ENCODE results near the gene SPATA16. TPM values are rescaled to one million over a fixed set of nuclear protein-coding genes. Genes with fewer than 3 reads are reported as not detected.
"Not testable (repeated sequence)": the region's sequence is repeated elsewhere in the genome, so short reads cannot be mapped to it uniquely, and the experiment has no call there.

SPATA16 gene
- total RNA-seq, 1 experiment from 2014 or later, result not detected

DNA sequence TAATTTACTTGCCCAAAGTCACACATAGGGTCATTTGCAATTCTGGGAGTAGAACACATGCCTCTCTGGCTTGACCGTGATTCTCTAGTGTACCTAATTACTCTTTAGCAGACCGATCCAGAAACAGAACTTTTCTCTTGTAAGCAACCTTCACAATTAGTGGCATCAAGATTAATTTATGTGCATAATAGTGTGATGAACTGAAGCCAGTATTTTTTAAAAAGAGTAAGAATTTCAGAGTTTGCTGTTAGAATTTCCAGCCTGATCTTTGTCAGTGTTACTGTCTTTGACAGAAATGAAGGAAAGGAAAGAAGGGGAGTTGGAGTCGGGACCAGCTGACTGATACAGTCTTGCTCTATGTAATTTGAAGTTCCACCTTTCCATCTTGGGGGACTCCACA is 137.1 kb downstream of the SPATA16 start:
- no peak for DNase-seq (ENCODE audit: low spot score)

DNA sequence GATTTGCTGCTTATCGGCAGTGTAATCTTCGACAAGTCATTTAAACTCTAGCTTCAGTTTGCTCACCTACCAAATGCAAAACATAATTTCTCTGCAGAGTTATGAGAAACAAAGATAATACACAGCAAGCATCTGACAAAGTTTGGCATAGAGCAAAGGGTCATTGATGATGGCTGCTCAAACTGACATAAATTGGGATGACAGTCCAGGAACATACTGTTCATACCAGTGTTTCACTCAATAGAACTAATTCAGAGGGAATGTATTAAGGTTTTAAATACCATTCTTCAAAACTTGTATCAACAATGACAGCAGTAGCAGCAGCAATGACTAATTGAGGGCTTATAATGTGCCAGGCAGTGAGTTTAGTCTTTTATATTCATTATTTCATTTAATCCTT is 137.6 kb downstream of the SPATA16 start:
- DNase-seq (ENCODE audit: low spot score), result no peak

DNA sequence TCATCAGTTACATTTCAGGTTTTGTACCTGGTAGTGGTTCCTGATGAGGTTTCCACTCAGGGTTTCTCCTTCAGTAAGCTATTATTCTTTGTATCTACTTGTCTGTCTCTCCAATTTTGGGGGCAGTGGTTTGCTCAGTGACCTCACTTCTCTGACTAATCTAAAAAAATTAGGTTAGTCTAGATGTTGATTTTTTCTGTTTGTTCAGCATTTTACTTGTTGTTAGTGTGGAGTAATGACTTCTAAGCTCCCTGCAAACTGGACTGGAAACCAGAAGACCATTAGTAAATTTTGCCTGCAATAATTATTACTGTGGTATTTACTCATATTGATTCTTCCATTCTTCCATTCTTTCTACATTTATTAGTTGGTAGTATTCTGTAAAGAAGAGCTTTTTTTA is 139.4 kb downstream of the SPATA16 start:
- DNase-seq (ENCODE audit: low spot score), result no peak

DNA sequence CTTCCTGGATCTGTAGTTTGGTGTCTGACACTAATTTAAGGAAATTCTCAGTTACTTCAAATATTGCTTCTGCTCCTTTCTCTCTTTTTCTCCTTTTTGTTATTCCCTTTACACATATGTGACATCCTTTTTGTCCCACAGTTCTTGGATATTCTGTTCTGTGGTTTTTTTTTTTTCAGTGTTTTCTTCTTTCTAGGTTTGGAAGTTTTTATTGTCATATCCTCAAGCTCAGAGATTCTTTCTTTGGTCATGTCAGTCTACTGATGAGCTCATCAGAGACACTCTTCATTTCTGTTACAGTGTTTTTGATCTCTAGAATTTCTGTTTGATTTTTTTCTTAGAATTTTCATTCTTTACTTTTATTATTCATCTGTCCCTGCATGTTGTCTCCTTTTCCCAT is 140.5 kb downstream of the SPATA16 start:
- no peak for DNase-seq (ENCODE audit: low spot score)

- DNase-seq (ENCODE audit: low spot score), result no peak
These were observed 147.6 kb downstream of the SPATA16 start for GRCh38 chr3:172993412-172993811.

DNA sequence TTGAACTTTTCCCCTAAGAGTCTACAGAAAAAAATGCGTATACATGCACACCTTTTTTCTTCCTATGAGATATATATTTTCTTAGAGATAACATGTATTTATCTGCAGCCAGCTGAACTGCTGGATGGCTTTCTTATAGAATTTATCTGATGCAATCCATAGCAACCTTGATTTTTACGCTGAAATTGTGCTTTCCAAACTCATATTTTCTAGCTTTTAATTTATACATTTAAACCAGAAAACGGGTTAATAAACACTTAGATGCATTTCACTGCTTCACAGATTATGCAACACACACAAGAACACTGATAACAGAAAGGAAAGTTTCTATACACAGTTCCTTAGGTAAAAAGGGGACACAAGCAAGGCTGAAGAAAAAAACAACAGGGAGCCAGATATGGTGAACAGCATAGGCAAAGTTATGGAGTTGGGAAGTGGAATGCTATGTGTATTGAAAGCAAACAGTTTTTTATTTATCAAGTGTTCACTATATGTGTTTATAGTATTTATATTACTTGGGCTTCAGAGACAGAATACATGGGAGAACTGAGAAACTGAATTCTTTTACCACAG is 149.5 kb downstream of the SPATA16 start:
- no peak for DNase-seq (ENCODE audit: low spot score)

- DNase-seq (ENCODE audit: low spot score), result no peak
These were observed 151.7 kb downstream of the SPATA16 start for GRCh38 chr3:172989373-172989772.

DNA sequence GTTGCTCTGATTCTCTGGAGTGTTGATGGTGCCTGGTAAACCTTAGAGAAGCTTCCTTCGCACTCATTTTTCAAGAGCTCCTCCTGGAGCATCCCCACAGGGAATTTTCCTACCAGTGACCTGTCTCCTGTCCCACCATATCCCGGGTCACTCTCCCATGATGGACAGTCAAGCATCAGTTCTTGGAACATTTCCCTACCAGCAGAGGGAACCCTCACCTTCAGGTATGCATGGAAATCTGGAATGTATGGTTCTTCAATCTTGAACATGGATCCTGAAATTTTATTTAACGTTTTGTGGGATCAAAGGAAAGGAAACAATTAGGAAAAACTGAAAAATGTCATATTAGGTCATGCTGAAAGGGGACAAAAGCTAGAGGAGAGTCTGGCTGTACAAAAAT is 153.8 kb downstream of the SPATA16 start:
- DNase-seq (ENCODE audit: low spot score), result peak; percentile 26

DNA sequence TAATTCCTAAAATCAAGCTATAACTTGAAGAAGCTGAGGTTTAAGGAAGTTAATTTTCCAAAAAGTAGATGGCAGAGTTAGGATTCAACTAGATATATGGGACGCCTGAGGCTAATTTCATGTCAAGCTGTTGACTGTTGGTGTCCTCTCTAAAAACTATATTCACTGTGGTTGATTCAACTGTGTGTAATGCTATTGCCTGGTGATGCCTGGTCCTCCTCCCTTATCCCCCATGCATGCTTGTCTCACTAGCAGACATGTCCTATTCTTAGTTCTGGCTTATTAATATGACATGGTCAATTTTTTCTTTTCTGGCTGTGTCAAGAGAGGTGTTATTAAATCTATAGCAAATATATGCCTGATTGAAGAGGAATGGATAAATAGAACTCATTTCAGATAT is 156.1 kb downstream of the SPATA16 start:
- no peak for DNase-seq (ENCODE audit: low spot score)

GRCh38 chr3:172982736-172983364 is 158.2 kb downstream of the SPATA16 start:
- no peak for DNase-seq (ENCODE audit: low spot score)

- DNase-seq (ENCODE audit: low spot score), result no peak
These were observed 159.5 kb downstream of the SPATA16 start for GRCh38 chr3:172981407-172981983.

DNA sequence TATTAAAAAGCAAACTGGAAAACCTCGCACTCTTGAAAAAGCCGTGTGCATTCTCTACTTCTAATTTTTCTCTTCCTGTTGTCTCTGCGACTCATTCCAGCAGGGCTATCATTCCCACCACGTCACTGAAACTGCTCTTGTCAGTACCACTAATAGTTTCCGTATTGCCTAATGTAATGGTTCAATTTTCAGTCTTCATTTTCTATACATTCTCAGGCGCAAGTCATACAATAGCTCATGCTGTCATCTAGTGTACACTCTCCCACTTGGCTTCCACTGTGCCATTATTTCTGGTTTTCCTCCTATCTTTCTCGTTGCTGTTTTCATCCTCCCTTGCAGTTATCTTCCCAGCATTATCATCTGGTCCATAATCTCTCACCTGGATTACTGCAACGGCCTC is 160.2 kb downstream of the SPATA16 start:
- no peak for DNase-seq (ENCODE audit: low spot score)

DNA sequence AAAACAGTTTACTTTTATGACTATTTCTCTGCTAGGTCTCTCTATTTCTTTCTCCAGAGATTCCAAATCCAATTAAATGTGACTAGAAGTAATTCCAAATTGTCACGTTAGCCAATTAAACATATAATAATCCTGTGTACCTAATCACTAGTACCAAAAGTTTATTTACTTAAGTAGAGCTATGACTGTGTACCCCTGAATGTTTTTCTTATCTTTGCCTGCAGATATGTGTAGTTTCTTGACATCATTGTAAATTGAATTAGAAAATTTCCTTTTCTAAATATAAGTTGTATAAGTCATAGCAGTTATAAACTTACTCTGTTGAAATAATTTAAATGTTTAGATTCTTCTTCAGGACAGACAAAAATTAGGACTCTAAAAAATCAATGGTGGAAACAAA is 163.3 kb downstream of the SPATA16 start:
- DNase-seq (ENCODE audit: low spot score), result no peak

DNA sequence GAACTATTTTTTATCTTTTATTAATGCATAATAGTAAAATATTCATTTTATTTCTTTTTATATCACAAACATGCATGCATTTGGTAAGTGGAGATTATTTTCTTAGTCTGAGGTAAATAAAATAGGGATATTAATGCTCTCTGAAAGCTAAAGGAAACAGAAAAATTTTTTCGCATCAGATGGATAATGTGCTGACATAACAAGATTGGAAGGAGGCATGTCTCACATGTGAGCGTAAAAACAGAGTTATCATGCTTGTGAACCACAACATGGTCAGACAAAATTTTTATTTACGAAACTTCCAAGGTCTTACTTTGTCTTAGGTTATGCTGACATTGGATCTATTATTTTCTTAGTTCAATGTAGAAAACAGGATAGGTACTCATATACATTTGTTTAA is 166.1 kb downstream of the SPATA16 start:
- no peak for DNase-seq (ENCODE audit: low spot score)

DNA sequence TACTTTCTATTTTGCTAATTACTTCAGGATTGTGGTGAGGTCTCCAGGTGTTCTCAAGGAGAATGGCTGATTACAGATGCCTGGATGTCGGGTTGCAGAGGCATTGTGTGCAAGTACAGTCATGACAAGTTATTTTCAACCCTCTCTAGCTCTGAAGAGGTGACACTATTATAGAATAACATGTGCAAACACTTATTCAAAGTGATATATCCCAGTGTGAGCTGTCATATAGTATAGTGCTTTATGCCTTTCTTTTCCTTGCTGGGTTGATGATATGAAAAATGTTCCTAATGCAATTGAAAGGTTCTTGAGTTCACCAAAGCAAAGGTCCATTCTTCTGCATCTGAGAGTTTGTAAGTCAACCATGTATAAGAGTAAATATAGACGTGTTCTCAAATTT is 167.2 kb downstream of the SPATA16 start:
- no peak for DNase-seq (ENCODE audit: low spot score)

DNA sequence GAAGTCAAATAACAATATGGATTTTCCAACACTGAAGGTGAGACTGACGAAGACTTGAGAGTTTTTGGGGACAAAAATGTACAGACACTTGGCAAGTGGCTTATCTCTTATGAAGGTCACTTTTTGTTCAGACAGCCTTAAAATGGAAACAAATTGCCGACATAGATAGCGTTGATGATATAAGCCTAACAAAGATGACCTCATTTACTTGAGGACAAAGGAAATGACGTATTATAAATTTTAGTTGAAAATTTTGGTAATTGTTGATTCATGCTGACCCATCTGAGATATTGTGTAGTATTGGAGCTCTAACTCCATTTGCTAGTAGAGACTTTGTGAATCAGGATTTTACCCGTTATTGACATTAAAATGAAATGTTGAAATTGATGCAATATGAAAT is 168.3 kb downstream of the SPATA16 start:
- no peak for DNase-seq (ENCODE audit: low spot score)

- DNase-seq (ENCODE audit: low spot score), result no peak
These were observed 169.0 kb downstream of the SPATA16 start for GRCh38 chr3:172972067-172972466.

DNA sequence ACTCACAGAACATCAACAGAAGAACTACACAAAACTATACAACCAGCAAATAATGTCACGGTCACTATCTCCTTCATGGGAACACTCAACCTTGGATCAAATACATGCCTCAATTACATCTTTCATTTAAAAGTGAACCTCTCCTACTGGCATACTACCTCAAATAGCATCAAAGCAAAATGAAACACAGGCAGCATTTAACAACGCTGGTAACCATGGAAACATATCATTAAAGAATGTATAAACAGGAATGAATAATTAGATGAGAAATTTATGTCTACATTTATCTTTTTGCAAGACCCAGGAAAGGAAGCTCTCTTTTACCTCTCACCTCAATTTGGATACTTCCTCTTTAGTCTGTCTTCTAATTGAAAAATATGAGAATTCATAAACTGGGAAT is 172.4 kb downstream of the SPATA16 start:
- no peak for DNase-seq (ENCODE audit: low spot score)

GRCh38 chr3:172965256-172965655 is 175.8 kb downstream of the SPATA16 start:
- no peak for DNase-seq (ENCODE audit: low spot score)

DNA sequence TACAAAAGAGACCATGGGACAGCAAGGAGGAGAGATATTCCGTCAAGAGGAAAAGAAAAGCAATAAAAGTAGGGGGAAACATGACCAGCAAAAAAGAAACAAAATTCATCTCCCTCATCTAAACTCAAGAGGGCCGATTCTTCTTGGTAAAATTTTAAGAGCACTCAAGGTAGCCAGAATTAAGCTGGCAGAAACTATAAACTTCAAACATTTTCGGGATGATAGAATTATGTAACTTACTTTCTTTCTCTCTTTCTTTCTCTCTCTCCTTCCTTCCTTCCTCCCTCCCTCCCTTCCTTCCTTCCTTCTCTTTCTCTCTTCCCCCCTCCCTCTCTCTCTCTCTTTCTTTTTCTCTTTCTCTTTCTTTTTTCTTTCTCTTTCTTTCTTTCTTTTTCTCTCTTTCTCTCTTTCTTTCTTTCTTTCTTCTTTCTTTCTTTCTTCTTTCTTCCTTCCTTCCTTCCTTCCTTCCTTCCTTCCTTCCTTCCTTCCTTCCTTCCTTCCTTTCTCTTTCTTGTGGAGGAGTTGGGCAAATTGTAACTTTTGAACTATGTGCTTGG is 180.3 kb downstream of the SPATA16 start:
- not testable (repeated sequence) for DNase-seq (ENCODE audit: low spot score)

DNA sequence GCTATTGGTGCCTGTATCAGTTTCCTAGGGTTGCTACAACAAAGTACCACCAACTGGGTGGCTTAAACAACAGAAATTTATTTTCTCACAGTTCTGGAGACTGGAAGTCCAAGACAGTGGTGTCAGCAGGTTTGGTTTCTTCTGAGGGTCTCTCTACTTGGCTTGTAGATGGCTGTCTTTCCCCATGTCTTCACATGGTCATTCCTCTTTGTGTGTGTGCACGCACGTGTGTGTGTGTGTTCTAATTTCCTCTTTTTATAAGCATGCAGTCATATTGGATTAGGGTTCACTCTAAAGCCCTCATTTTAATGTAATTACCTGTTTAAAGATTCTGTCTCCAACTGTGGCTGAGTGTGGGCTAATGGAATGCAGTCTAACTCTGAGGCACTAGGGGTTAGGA is 182.5 kb downstream of the SPATA16 start:
- no peak for DNase-seq (ENCODE audit: low spot score)

GRCh38 chr3:172953571-172953970 is 187.5 kb downstream of the SPATA16 start:
- DNase-seq (ENCODE audit: low spot score), result no peak

DNA sequence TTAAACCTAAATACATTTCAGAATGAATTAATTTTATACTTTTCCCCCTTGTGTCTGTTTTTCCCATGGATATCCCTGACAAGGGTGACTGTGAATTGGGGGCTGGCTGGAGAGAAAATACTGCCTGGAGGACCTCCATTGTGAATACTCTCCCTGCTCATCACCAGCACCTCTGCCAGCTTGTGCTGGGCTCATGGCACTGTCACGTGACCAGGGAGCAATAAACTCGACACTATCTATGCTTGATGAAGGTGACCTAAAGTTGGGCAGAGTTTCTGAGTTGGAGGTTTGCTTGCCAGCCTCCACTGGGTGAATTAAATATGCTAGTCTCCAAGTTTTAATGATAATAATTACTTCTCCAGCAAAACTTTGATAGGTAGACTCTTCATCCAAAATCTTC is 189.5 kb downstream of the SPATA16 start:
- no peak for DNase-seq (ENCODE audit: low spot score)
